Body of pancreas (tissue), 4 donors: ENCODE data around the gene PAPSS1.
"Not testable (repeated sequence)": the region's sequence is repeated elsewhere in the genome, so short reads cannot be mapped to it uniquely, and the experiment has no call there.

Experiments used
- POLR2A ChIP-seq, 3 donors: fragments of 450-650 bp; IDR thresholded peaks; one replicate each; pipeline ENCODE4 v1.6.1; 2016; ENCODE audit warnings: antibody characterized with exemption in 3 of 3, mild to moderate bottlenecking in 2 of 3
- TF ChIP-seq, protein P1 (sequence below), 7 experiments: fragments of 450-650 bp in 4 of 7; fragments of 200-600 bp in 3 of 7; sonication (generic) in 3 of 7; IDR thresholded peaks; one replicate each; pipeline ENCODE4 v1.5.1; 2016 to 2019; ENCODE audit warnings: antibody characterized with exemption in 7 of 7

GRCh38 chr4:107729050-107729449 lies 9.0 kb upstream of the PAPSS1 start:
- TF ChIP-seq, protein P1, sequence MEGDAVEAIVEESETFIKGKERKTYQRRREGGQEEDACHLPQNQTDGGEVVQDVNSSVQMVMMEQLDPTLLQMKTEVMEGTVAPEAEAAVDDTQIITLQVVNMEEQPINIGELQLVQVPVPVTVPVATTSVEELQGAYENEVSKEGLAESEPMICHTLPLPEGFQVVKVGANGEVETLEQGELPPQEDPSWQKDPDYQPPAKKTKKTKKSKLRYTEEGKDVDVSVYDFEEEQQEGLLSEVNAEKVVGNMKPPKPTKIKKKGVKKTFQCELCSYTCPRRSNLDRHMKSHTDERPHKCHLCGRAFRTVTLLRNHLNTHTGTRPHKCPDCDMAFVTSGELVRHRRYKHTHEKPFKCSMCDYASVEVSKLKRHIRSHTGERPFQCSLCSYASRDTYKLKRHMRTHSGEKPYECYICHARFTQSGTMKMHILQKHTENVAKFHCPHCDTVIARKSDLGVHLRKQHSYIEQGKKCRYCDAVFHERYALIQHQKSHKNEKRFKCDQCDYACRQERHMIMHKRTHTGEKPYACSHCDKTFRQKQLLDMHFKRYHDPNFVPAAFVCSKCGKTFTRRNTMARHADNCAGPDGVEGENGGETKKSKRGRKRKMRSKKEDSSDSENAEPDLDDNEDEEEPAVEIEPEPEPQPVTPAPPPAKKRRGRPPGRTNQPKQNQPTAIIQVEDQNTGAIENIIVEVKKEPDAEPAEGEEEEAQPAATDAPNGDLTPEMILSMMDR (IDR thresholded peaks at IDR 0.05), result not testable (repeated sequence)
- not testable (repeated sequence) for TF ChIP-seq POLR2A (IDR thresholded peaks at IDR 0.05)
